ENCODE results near the gene APOBEC3G. TPM values are rescaled to one million over a fixed set of nuclear protein-coding genes. Genes with fewer than 3 reads are reported as not detected.

APOBEC3G gene
- total RNA-seq, 4 donors from 2014 or later = 7.1 to 11.6 (median 9.4) TPM; not detected in 1

GRCh38 chr22:39129081-39129480, 52.0 kb downstream of the APOBEC3G start:
- no peaks in the 10 kb centered on the region for H3K27me3 ChIP-seq
- TF ChIP-seq POLR2AphosphoS5 (IDR thresholded peaks at IDR 0.05) = peak in 2 of 3 donors; percentile 9 to 11
- TF ChIP-seq POLR2A (IDR thresholded peaks at IDR 0.05) = no peak
- TF ChIP-seq CTCF (IDR thresholded peaks at IDR 0.05) = no peak
- TF ChIP-seq EP300 (IDR thresholded peaks at IDR 0.05; ENCODE audit: low read depth) = no peak
- peak; percentile 65 for DNase-seq
- no peaks in the 10 kb centered on the region for H3K36me3 ChIP-seq
- peaks cover 9 to 29% (median 18%) of the 10 kb centered on the region in 4 donors for H3K4me1 ChIP-seq
- H3K9me3 ChIP-seq = no peaks in the 10 kb centered on the region
- peak overlapping the region in 2 of 4 donors; percentile 26 to 62 for H3K27ac ChIP-seq
- intact Hi-C loops (cut with DNase I; ENCODE audit: low total_unique reads) = loop anchor here (10.0 kb wide), 1 partner anchor 124 kb away; no protein-coding TSS in a partner anchor
- H3K4me3 ChIP-seq = no peak overlapping the region
- 68% methylated on average over 4 of the region's 4 CpGs; no CpG with 5 or more reads in 1 of the 2 donors for WGBS, 2 donors (ENCODE audit: low coverage in 1 of 2)
- in situ Hi-C loops (cut with MboI; ENCODE audit: low pct_ligation_motif_present in 1 of 4, low pct_unique_long_range_greater_than_20kb in 1 of 4, low sequenced_read_pairs in 3 of 4) = loop anchor here in 2 of 4 donors (10.0 kb wide), 2 partner anchors 124 to 254 kb away; partner anchors contain the start of gene CBX6 (in 1 of the 2)

- in situ Hi-C loops (cut with MboI; ENCODE audit: low pct_ligation_motif_present in 1 of 4, low pct_unique_long_range_greater_than_20kb in 1 of 4, low sequenced_read_pairs in 3 of 4) = loop anchor here in 2 of 4 donors (10.0 kb wide), 2 partner anchors 125 to 255 kb away; partner anchors contain the start of gene CBX6 (in 1 of the 2)
These were observed 52.7 kb downstream of the APOBEC3G start for GRCh38 chr22:39129746-39130145.

GRCh38 chr22:39130152-39130704, 53.2 kb downstream of the APOBEC3G start:
- H3K4me1 ChIP-seq = peaks cover 9 to 29% (median 20%) of the 10 kb centered on the region in 4 donors
- H3K4me3 ChIP-seq = no peak overlapping the region
- H3K27me3 ChIP-seq = no peaks in the 10 kb centered on the region
- intact Hi-C loops (cut with DNase I; ENCODE audit: low total_unique reads) = loop anchor here (10.0 kb wide), 1 partner anchor 265 kb away; no protein-coding TSS in a partner anchor
- H3K36me3 ChIP-seq = no peaks in the 10 kb centered on the region
- in situ Hi-C loops (cut with MboI; ENCODE audit: low pct_ligation_motif_present in 1 of 4, low pct_unique_long_range_greater_than_20kb in 1 of 4, low sequenced_read_pairs in 3 of 4) = no loop called here
- 87 to 88% methylated on average over 3 to 8 of the region's 8 CpGs for WGBS, 2 donors (ENCODE audit: low coverage in 1 of 2)
- H3K9me3 ChIP-seq = no peaks in the 10 kb centered on the region
- TF ChIP-seq POLR2AphosphoS5 (IDR thresholded peaks at IDR 0.05) (no peak), EP300 (IDR thresholded peaks at IDR 0.05; ENCODE audit: low read depth) (no peak), CTCF (IDR thresholded peaks at IDR 0.05) (no peak), POLR2A (IDR thresholded peaks at IDR 0.05) (no peak)
- no peak for DNase-seq
- H3K27ac ChIP-seq = peak overlapping the region in 1 of 4 donors; percentile 64

More at GRCh38 chr22:39129746-39130145, 52.7 kb downstream of the APOBEC3G start:
- peaks cover 9 to 29% (median 18%) of the 10 kb centered on the region in 4 donors for H3K4me1 ChIP-seq
- no peak overlapping the region for H3K4me3 ChIP-seq
- H3K36me3 ChIP-seq = no peaks in the 10 kb centered on the region
- TF ChIP-seq CTCF (IDR thresholded peaks at IDR 0.05) = no peak
- TF ChIP-seq EP300 (IDR thresholded peaks at IDR 0.05; ENCODE audit: low read depth) = no peak
- TF ChIP-seq POLR2AphosphoS5 (IDR thresholded peaks at IDR 0.05) = no peak
- no peak for TF ChIP-seq POLR2A (IDR thresholded peaks at IDR 0.05)
- no peaks in the 10 kb centered on the region for H3K9me3 ChIP-seq
- intact Hi-C loops (cut with DNase I; ENCODE audit: low total_unique reads) = loop anchor here (10.0 kb wide), 2 partner anchors 125 to 265 kb away; no protein-coding TSS in a partner anchor
- no peak for DNase-seq
- WGBS, 2 donors (ENCODE audit: low coverage in 1 of 2) = 93% methylated on average over 7 to 9 of the region's 9 CpGs
- H3K27ac ChIP-seq = no peak overlapping the region
- no peaks in the 10 kb centered on the region for H3K27me3 ChIP-seq

- H3K4me3 ChIP-seq = no peak overlapping the region
- no peaks in the 10 kb centered on the region for H3K36me3 ChIP-seq
- 54 to 69% methylated on average over 4 to 22 of the region's 24 CpGs for WGBS, 2 donors (ENCODE audit: low coverage in 1 of 2)
- intact Hi-C loops (cut with DNase I; ENCODE audit: low total_unique reads) = loop anchor here (10.0 kb wide), 1 partner anchor 266 kb away; no protein-coding TSS in a partner anchor
- in situ Hi-C loops (cut with MboI; ENCODE audit: low pct_ligation_motif_present in 1 of 4, low pct_unique_long_range_greater_than_20kb in 1 of 4, low sequenced_read_pairs in 3 of 4) = no loop called here
- H3K4me1 ChIP-seq = peaks cover 9 to 29% (median 20%) of the 10 kb centered on the region in 4 donors
- TF ChIP-seq POLR2AphosphoS5 (IDR thresholded peaks at IDR 0.05) = no peak
- no peak for TF ChIP-seq EP300 (IDR thresholded peaks at IDR 0.05; ENCODE audit: low read depth)
- no peak for TF ChIP-seq CTCF (IDR thresholded peaks at IDR 0.05)
- TF ChIP-seq POLR2A (IDR thresholded peaks at IDR 0.05) = no peak
- peak overlapping the region; percentile 30 to 64 (median 48) for H3K27ac ChIP-seq
- H3K9me3 ChIP-seq = no peaks in the 10 kb centered on the region
- no peaks in the 10 kb centered on the region for H3K27me3 ChIP-seq
- DNase-seq = no peak
These were observed 54.1 kb downstream of the APOBEC3G start for GRCh38 chr22:39130892-39131855.
